HepG2 (cell line): Measurements from ENCODE around the gene C14orf119. TPM values are rescaled to one million over a fixed set of nuclear protein-coding genes. Genes with fewer than 3 reads are reported as not detected.

ENCODE experiments used
- AKAP8 ChIP-seq: sonication (generic); formaldehyde crosslinking; IDR thresholded peaks from 2 replicates; pipeline ENCODE4 v1.5.1; 2020; ENCODE audit warnings: mild to moderate bottlenecking, missing genetic modification reagents
- BORCS8-MEF2B ChIP-seq: sonication (generic); formaldehyde crosslinking; IDR thresholded peaks from 2 replicates; pipeline ENCODE4 v1.8.0; 2022; ENCODE audit warnings: mild to moderate bottlenecking, missing genetic modification reagents
- E2F2 ChIP-seq: sonication (generic); formaldehyde crosslinking; IDR thresholded peaks from 2 replicates; pipeline ENCODE4 v1.4.0; 2020; ENCODE audit warnings: missing genetic modification reagents, borderline replicate concordance
- ERF ChIP-seq: IDR thresholded peaks from 2 replicates; pipeline ENCODE4 v1.6.1; 2018; ENCODE audit warnings: missing biosample characterization, missing genetic modification reagents
- GLI4 ChIP-seq: sonication (generic); formaldehyde crosslinking; IDR thresholded peaks from 2 replicates; pipeline ENCODE4 v1.5.1; 2020; ENCODE audit warnings: missing genetic modification reagents, mild to moderate bottlenecking, moderate library complexity, borderline replicate concordance
- HDAC2 ChIP-seq: sonication (generic); formaldehyde crosslinking; IDR thresholded peaks from 2 replicates; pipeline ENCODE4 v1.4.0; 2020; ENCODE audit warnings: missing genetic modification reagents
- HES4 ChIP-seq: sonication (generic); formaldehyde crosslinking; IDR thresholded peaks from 2 replicates; pipeline ENCODE4 v1.9.0; 2021; ENCODE audit warnings: mild to moderate bottlenecking, missing genetic modification reagents, borderline replicate concordance
- HIC2 ChIP-seq: sonication (generic); formaldehyde crosslinking; IDR thresholded peaks from 2 replicates; pipeline ENCODE4 v1.9.0; 2022; ENCODE audit warnings: low read depth, missing genetic modification reagents
- HNRNPH1 ChIP-seq: fragments of 200-400 bp; formaldehyde crosslinking; optimal IDR thresholded peaks from 2 replicates; pipeline ENCODE3; 2017; ENCODE audit warnings: mild to moderate bottlenecking, low read depth, low read length
- KAT2B ChIP-seq: fragments of 150-350 bp; IDR thresholded peaks from 2 replicates; pipeline ENCODE4 v1.6.1; 2014; ENCODE audit warnings: low read depth, low read length, borderline replicate concordance
- KMT2A ChIP-seq: sonication (generic); formaldehyde crosslinking; IDR thresholded peaks from 2 replicates; pipeline ENCODE4 v1.4.0; 2020; ENCODE audit warnings: missing genetic modification reagents
- PBX3 ChIP-seq: sonication (generic); formaldehyde crosslinking; IDR thresholded peaks from 2 replicates; pipeline ENCODE4 v1.8.1; 2023; ENCODE audit warnings: missing genetic modification reagents, inconsistent platforms, borderline replicate concordance
- PHF5A ChIP-seq: IDR thresholded peaks from one replicate; pipeline ENCODE4 v1.6.1; 2018; ENCODE audit warnings: low read depth, missing genetic modification reagents; ENCODE audit not compliant: unreplicated experiment
- REL ChIP-seq: sonication (generic); formaldehyde crosslinking; conservative IDR thresholded peaks from 2 replicates; pipeline ENCODE4 v1.8.0; 2022; ENCODE audit warnings: mild to moderate bottlenecking, missing genetic modification reagents, moderate library complexity
- STAT5B ChIP-seq: sonication (generic); formaldehyde crosslinking; IDR thresholded peaks from 2 replicates; pipeline ENCODE4 v1.4.0; 2020; ENCODE audit warnings: missing genetic modification reagents
- TBL1XR1 ChIP-seq: fragments of 150-350 bp; IDR thresholded peaks from 2 replicates; pipeline ENCODE4 v1.6.1; 2014; ENCODE audit warnings: borderline replicate concordance, low read length; ENCODE audit not compliant: partially characterized antibody
- TEAD3 ChIP-seq: optimal IDR thresholded peaks from 2 replicates; pipeline ENCODE3; 2016; ENCODE audit warnings: borderline replicate concordance
- THYN1 ChIP-seq: sonication (generic); formaldehyde crosslinking; IDR thresholded peaks from 2 replicates; pipeline ENCODE4 v1.8.1; 2023; ENCODE audit warnings: low read depth, mild to moderate bottlenecking, moderate library complexity, missing genetic modification reagents, borderline replicate concordance
- ZBTB8A ChIP-seq: sonication (generic); formaldehyde crosslinking; IDR thresholded peaks from 2 replicates; pipeline ENCODE4 v1.4.0; 2020; ENCODE audit warnings: mild to moderate bottlenecking, low read depth, missing genetic modification reagents, borderline replicate concordance
- ZFP37 ChIP-seq: sonication (generic); formaldehyde crosslinking; IDR thresholded peaks from 2 replicates; pipeline ENCODE4 v1.4.0; 2020; ENCODE audit warnings: missing genetic modification reagents, borderline replicate concordance
- ZNF136 ChIP-seq: sonication (generic); formaldehyde crosslinking; IDR thresholded peaks from 2 replicates; pipeline ENCODE4 v1.8.1; 2022; ENCODE audit warnings: low read depth, mild to moderate bottlenecking, moderate library complexity, missing genetic modification reagents
- ZNF264 ChIP-seq: sonication (generic); formaldehyde crosslinking; IDR thresholded peaks from 2 replicates; pipeline ENCODE4 v1.4.0; 2020; ENCODE audit warnings: missing genetic modification reagents
- ZNF580 ChIP-seq: IDR thresholded peaks from 2 replicates; pipeline ENCODE4 v1.6.1; 2016; ENCODE audit warnings: low read depth, borderline replicate concordance
- polyA plus RNA-seq, 8 experiments: library from polyadenylated mRNA; depleted of rRNA in 3 of 8; stranded (reverse) in 7 of 8; unstranded in 1 of 8; fragments of >200 nt; fragmentation: Illumina TruSeq in 4 of 8; extraction: Trizol in 4 of 8; gene quantifications; 2 replicates each; pipeline versions ENCODE4 v1.2.1 to v1.2.3, GENCODE V29; 2011 to 2016; ENCODE audit warnings: low read depth in 4 of 8, missing spikeins in 1 of 8, mixed read lengths in 1 of 8; ENCODE audit not compliant: insufficient read depth in 1 of 8
- total RNA-seq, 5 experiments: library from RNA; depleted of rRNA; stranded (reverse); fragments of >200 nt; fragmentation: Illumina TruSeq; extraction: Trizol; gene quantifications; 2 replicates each; pipeline ENCODE4 v1.2.3, GENCODE V29; 2016; ENCODE audit warnings: low read depth in 1 of 5
- TF ChIP-seq, protein P1 (sequence below): sonication (generic); formaldehyde crosslinking; IDR thresholded peaks from 2 replicates; pipeline ENCODE4 v1.4.0; 2020; ENCODE audit warnings: low read depth, mild to moderate bottlenecking, missing genetic modification reagents

The C14orf119 gene
- total and polyA plus RNA-seq, 2 of the 13 experiments (the other 11 are each of a cell fraction or from before 2014, with no cell fraction given), result 117 to 206 TPM

- TF ChIP-seq ZNF264, result no peak
- TF ChIP-seq KMT2A (CRISPR knock-in tag), result no peak
- 0 out of 2 replicates have a peak, but pooled peaks have one; percentile 79 for TF ChIP-seq ZNF136 (CRISPR knock-in tag)
- no peak; the same call in 1 of the 2 replicates for TF ChIP-seq ZBTB8A (CRISPR knock-in tag)
- no peak for TF ChIP-seq KAT2B
- TF ChIP-seq HIC2 (CRISPR knock-in tag), result peak; percentile 24; the same call in 1 of the 2 replicates
- peak; percentile 92 for TF ChIP-seq HDAC2 (CRISPR knock-in tag)
- TF ChIP-seq REL, result no peak
- TF ChIP-seq GLI4 (CRISPR knock-in tag), result peak; percentile 53; the same call in 1 of the 2 replicates
- TF ChIP-seq, protein P1, sequence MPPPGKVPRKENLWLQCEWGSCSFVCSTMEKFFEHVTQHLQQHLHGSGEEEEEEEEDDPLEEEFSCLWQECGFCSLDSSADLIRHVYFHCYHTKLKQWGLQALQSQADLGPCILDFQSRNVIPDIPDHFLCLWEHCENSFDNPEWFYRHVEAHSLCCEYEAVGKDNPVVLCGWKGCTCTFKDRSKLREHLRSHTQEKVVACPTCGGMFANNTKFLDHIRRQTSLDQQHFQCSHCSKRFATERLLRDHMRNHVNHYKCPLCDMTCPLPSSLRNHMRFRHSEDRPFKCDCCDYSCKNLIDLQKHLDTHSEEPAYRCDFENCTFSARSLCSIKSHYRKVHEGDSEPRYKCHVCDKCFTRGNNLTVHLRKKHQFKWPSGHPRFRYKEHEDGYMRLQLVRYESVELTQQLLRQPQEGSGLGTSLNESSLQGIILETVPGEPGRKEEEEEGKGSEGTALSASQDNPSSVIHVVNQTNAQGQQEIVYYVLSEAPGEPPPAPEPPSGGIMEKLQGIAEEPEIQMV, result peak; percentile 93
- peak; percentile 93; the same call in 1 of the 2 replicates for TF ChIP-seq ZNF580 (CRISPR knock-in tag)
- peak; percentile 96 for TF ChIP-seq PHF5A (CRISPR knock-in tag)
- TF ChIP-seq ERF, result peak; percentile 98
- TF ChIP-seq AKAP8 (CRISPR knock-in tag), result 0 out of 2 replicates have a peak, but pooled peaks have one; percentile 22
- peak; percentile 81; the same call in 1 of the 2 replicates for TF ChIP-seq THYN1 (CRISPR knock-in tag)
- peak; percentile 62; the same call in 1 of the 2 replicates for TF ChIP-seq STAT5B (CRISPR knock-in tag)
- TF ChIP-seq PBX3 (CRISPR knock-in tag), result no peak
- peak; percentile 46 for TF ChIP-seq TBL1XR1
- TF ChIP-seq E2F2 (CRISPR knock-in tag), result no peak
- peak; percentile 67; the same call in 1 of the 2 replicates for TF ChIP-seq BORCS8-MEF2B
- TF ChIP-seq TEAD3 (CRISPR knock-in tag), result peak; percentile 91
- no peak for TF ChIP-seq HNRNPH1
- TF ChIP-seq HES4 (CRISPR knock-in tag), result no peak
- peak; percentile 27; the same call in 1 of the 2 replicates for TF ChIP-seq ZFP37 (CRISPR knock-in tag)
Observed at GRCh38 chr14:23120541-23121251, 25.4 kb downstream of the C14orf119 start (continued).
